Activated CD4-positive, CD25-positive, alpha-beta regulatory T cell treated with anti-CD3 and anti-CD28 coated beads, Interleukin-2, amount 50 U/mL, for 16 hours (primary cell): ENCODE data around the gene GALNT18.

Experiments used
- DNase-seq: peaks from one replicate; pipeline ENCODE4 v3.0.0-alpha.2; 2020; ENCODE audit warnings: low read depth, low spot score

GALNT18 gene

DNA sequence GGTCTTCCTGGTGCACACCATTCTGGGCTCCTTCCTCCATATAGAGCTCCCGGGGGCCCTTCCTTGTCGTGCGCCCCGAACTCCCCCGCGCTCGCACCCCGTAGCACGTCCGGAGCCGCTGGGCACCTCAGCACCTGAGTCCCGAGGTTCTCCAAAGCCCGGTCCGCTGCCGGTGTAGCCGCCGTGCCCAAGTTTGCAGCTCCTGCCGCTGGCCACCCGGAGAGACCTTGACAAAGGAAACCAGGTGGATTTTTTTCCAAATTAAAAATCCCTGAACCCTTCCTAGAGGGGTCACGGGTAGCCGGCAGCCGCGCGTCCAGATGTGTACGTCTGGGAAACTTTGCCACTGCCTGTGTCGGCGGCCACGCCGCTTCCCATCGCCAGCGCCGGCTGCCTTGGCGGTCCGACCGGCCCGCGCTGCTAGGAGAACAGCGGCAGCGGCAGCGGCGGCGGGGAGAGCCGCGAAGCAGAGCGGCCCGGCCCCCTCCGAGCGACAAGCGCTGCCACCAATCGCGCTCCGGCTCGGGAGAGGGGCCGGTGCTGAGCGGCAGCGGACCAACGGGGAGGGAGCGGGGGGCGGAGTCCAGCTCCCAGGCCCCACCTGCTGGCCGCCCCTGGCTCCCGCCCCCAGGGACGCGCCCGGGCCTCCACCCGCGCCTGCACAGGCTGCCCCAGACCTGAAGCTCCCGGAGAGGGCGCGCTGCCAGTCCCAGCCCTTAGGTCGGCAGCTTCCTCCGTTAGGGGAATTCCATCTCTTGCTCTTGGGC lies at the start of gene GALNT18:
GALNT18 (minus strand) TSS at position 433 of the 767 bp plus-strand sequence.
- no peak for DNase-seq

GRCh38 chr11:11670574-11670973 lies 48.8 kb upstream of the GALNT18 start:
- DNase-seq = no peak

GRCh38 chr11:11669233-11669846 lies 47.5 kb upstream of the GALNT18 start:
- no peak for DNase-seq

- DNase-seq = no peak
These were observed 47.0 kb upstream of the GALNT18 start for GRCh38 chr11:11668781-11669180.

- no peak for DNase-seq
These were observed 46.5 kb upstream of the GALNT18 start for GRCh38 chr11:11668274-11668673.

GRCh38 chr11:11667056-11667455 lies 45.3 kb upstream of the GALNT18 start:
- DNase-seq = no peak

- no peak for DNase-seq
These were observed 43.6 kb upstream of the GALNT18 start for GRCh38 chr11:11665407-11665806.

DNA sequence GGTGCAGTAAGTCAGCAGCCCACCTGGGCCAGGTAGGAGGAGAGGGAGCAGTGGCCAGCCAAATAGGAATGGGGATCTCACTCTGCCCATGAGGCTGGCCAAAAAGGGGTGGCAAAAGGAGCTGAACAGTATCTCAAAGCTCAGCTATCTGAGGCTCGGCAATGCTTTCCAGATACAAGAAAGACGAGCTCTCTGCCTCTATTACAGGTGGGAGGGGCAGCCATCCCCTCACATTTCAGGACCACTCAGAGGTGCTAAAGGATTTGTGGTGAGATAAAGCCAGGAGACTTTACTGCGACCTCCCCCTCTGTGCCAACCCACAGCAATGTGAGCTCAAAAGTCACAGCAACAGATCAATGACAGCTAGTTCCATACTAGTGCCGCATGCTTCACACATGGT lies 42.1 kb upstream of the GALNT18 start:
- DNase-seq = no peak

DNA sequence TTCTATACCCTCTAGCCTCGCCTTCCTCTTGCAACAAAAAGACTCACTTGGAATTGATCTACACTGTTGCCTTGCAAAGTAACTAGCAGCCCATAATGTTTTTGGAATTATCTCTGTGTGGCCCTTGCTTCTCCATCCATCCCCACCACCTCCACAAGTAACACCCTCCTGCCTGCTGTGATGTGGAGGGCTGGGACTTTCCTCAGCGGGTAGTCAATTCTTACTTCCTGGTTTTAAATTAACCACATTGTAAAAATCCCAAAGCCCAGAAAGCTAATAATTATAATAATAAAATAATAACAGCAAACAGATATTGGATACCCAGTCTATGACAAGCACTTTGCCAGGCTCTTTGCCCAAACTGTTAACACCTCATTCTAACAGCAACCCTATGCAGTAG lies 40.8 kb upstream of the GALNT18 start:
- no peak for DNase-seq

DNA sequence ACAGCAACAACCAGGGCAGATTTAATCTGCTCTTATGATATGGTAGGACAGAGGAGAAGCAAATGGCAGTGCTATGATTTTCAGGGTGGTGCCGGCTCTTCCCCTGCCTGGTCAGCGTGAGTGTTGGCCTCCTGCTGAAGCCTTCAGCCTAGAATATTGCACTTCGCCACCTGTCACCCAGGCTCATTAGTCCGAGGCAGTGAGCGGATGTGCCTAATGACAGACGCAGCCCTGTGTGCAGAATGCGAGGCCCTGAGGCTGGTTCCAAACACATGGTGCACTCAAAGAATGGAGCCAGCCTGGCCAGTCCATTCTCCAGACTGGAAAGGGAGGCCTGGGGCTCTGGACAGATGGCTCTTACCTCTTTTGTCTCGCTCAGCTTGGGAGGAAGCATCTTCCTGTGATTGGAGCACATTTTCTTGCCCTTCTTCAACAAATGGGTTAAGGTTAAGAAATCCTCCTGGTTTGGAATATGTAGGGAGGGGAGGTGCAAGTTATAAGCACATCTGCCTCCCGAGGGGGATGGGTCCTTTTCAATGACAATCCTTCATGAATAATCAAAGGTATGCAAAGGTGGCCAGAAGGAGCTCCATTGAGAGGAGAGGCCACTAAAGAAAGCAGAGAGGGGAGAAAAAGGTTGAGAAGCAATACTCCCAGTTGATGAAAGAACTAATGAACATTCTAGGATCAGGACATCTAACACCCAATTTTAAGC lies 39.7 kb upstream of the GALNT18 start:
- no peak for DNase-seq

- no peak for DNase-seq
These were observed 38.5 kb upstream of the GALNT18 start for GRCh38 chr11:11660363-11660740.

DNA sequence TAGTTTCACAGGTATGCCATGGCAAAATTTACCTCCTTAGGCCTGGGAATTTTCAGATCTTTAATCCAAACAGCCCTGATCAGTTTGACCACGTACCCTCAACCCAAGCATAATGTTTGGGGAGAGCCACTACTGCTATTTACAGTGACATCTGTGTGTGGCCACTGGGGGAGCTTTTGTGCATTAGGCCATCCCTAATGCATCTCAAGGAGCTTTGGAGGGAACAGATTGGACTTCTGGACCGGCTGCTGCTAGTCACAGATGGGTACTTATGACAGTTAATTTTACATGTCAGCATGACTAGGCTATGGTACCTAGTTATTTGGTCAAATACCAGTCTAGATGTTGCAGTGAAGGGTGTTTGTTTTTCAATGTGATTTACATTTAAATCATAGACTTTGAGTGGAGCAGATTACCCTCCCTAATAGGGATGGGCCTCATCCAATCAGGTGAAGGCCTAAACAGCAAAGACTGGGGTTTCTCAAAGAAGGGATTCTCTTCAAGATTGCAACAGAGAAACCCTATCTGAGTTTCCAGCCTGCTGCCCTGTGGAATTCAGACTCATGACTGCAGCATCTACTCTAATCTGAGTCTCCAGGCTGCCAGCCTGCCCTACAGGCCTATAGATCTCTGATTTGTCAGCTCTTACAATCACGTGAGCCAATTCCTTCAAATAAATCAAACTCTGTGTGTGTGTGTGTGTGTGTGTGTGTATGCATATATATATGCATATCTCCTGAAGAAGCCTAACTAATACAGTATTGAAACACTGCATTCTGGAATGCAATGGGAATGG lies 38.0 kb upstream of the GALNT18 start:
- no peak for DNase-seq

DNA sequence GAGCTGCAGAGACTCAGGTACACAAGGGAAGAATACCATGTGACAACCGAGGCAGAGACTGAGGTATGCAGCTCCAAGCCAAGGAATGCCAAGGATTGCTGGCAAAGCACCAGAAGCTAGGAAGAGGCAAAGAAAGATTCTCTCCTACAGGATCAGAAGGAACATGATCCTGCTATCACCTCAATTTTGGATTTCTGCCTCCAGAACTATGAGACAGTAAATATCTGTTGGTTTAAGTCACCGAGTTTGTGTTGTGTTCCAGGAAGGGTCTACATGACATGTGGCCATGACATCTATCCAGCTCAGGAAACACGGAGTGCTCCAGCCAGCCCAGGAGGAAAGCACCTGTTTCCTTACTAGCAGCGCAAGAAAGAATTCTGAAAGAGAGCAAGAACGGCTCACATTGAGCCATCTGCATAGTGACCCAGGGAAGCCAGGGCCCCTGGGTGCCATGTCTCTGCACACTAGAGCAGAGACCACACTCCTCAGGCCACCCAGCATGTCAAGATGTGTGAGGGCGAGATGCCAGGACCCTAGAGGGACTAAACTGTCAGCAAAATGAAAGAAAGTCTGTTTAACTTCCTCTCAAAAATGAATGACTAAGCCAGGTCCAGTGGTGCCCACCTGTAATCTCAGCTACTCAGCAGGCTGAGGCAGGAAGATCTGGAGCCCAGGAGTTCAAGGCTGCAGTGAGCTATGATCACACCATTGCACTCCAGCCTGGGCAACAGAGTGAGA lies 35.6 kb upstream of the GALNT18 start:
- no peak for DNase-seq

DNA sequence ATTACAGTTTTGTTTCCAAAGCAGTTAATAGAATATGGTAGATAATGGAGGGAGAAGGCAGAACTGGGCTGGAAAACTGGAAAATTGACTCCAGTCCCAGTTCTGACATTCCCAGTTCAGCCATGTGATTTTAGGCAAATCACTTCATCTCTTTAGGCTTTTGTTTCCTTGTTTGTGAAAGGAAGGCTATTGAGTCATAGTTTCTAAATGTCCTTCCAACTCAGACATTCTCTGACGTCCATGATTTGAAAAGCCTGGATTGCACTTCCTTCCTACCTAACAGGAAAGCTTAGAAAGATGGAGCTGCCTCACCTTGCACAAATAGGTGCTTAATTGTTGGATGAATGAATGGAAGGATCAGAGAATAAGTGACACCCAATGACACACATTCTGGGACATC lies 19.8 kb upstream of the GALNT18 start:
- DNase-seq = no peak

DNA sequence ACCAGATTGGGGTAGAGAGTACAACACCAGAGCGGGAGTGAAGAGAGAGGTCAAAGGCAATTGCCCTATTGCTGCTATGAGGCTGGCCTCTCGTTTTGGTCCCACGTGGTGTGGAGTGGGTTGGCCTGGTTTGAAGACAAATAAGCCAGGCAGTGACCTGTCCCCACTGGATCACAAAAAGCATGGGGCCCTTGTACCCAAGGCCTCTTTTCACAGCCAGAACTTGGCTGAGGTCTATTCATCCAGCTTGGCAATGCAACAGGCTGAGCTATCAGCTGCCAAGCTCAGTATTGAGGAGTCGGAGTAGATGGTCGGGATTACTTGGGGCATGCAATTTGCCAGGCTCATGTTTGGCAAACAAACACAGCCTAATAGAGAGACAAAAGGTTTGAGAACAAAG lies 19.2 kb upstream of the GALNT18 start:
- no peak for DNase-seq

DNA sequence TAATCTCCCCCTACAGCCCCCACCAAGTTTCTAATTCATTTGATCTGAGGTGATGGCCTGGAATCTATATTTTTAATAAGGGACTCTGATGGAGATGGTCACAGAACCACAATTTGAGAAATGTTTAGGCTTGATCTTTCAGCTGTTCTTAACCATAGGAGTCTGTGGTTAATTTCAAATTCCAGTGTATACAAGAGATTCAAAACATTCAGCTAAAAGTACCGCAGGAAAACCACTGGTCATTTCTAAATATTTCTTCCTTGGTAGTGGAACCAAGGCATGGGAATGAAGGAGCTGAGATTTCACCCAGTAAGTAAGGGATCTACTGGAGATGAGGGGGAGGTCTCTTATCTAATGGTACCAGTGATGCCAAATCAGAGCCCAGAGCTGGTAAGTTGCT lies 18.3 kb upstream of the GALNT18 start:
- no peak for DNase-seq

DNA sequence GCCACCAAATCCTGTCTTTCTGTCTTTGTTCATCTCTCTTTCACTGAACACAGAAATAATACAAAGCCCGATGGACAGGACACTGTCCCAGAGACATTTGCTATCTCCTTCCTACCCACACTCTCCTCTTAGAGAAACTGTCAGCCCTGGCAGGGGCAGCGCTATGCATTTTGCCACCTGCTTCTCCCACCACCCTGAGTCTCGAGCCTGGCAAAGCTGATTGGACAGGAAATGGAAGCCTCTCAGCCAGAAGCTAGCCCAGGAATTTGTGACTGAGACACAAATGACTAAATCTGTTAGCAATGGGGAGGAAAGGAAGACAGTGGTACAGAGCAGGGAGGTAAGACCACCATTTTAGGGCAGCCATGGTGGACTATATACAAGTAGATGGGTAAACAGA lies 14.9 kb upstream of the GALNT18 start:
- DNase-seq = no peak

DNA sequence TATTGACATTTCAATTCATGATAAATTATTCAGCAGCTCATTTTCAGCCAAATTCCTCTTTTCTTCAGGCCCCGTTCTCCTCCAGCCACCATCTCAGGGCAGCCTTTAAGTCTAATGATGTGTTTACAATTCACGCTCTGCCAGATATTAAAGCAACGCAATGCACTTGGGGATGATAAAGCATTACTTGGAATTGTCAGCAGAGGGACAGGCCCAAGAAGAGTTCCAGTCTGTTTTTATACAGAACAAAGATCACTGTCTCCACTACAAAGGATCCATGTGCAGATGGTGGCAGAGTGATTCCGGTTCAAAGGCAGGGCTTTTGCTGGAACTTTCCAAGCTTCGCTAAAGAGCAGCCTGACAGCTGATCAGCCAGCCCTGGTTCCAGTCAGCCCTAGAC lies 13.6 kb upstream of the GALNT18 start:
- no peak for DNase-seq

DNA sequence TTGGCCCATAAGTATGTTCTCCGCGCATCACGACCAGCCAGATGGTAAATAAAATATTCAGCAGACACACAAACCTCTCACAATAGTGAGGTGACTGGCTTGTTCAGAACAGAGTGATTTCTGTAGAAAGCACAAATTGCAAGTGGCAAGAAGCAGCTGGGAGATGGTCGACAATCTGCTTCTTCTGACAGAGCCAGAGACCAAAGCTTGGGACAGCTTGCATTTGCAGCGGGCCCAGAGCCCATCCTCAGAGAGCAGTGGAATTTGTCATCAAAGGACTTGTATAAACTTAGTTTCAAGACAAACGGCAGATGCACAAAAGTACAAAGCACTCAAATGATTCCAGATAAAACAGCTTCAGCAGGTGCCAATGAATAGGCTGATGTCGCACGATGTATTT lies 7.6 kb upstream of the GALNT18 start:
- no peak for DNase-seq

DNA sequence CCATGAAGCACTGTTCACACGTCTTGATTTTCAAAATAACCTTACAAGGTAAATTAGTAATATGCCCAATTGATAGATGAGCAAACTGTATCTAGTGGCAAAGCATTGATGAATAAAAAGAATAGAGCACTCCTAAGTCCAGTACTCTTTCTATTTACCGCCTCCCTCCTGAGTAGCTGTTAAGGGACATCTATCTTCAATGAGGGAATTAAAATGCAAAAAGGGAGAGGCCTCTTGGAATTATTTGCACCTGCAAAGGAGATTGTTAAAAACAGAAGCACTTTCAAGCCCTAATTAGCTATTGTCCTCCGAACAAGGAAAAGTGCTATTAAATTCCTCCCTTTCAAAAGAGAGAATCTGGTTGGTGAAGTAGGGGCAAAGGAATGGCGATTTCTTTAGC lies 6.8 kb upstream of the GALNT18 start:
- DNase-seq = no peak

DNA sequence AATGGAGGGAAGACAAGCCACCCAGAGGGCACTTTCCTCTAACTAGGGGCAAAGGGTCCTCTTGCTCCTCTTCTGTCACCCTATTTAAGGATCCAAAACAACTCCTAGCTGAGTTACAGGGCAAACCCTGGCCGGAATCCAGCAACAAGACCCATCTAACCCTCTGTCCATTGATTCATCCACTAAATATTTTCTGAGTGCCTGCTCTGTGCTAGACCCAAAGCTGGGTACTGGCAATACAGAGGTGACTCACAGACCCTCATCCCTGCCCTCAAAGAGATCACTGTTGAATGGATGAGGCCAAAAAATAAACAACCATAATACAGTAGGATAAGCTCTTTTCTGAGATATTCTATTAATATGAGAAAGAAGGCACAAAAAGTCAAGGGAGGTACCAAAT lies 4.3 kb upstream of the GALNT18 start:
- DNase-seq = no peak
